A549 (cell line): ENCODE results near the gene NTN4. TPM values are rescaled to one million over a fixed set of nuclear protein-coding genes. Genes with fewer than 3 reads are reported as not detected.

ENCODE experiments used
- ATAC-seq, 2 experiments: fragments of 200-7000 bp in 1 of 2; fragments of >200 bp in 1 of 2; cut with Nextera tagmentation in 1 of 2; cut with Tn5 transposase in 1 of 2; 3 replicates each; pipeline versions ENCODE4 v1.8.0 to v1.9.1; 2018 to 2020; ENCODE audit warnings: mild to moderate bottlenecking in 1 of 2, moderate library complexity in 1 of 2
- CTCF ChIA-PET: fragments of 300-600 bp; sonication (Branson Sonifier 250); formaldehyde crosslinking; extraction: SDS; loops from one replicate; lab custom pipeline; 2021; ENCODE audit warnings: antibody characterized with exemption, inconsistent platforms; lab: Yijun Ruan, JAX
- POLR2A ChIA-PET: fragments of 350-600 bp; formaldehyde crosslinking; extraction: SDS; loops from one replicate; lab custom pipeline; 2021; ENCODE audit warnings: antibody characterized with exemption, inconsistent platforms; lab: Yijun Ruan, JAX
- DNase-seq, 2 experiments: peaks; one replicate each; pipeline versions ENCODE4 v3.0.0 to v3.0.0-alpha.2; 2011 to 2016; ENCODE audit warnings: low read depth in 1 of 2, low spot score in 1 of 2
- FAIRE-seq: peaks from 2 replicates; lab custom pipeline; 2011; peaks lifted over from hg19 to GRCh38; lab: Jason Lieb, UNC
- H3K27ac ChIP-seq, 2 experiments: fragments of >200 bp; sonication (Bioruptor Twin); formaldehyde crosslinking; 3 replicates each; pipeline ENCODE4 v1.5.1; 2016 to 2017
- H3K4me1 ChIP-seq: fragments of >200 bp; sonication (Bioruptor Twin); formaldehyde crosslinking; 3 replicates; pipeline ENCODE4 v1.6.1; 2016
- H3K4me2 ChIP-seq: fragments of >200 bp; sonication (Bioruptor Twin); formaldehyde crosslinking; 3 replicates; pipeline ENCODE4 v1.6.1; 2016
- H3K4me3 ChIP-seq: fragments of >200 bp; sonication (Bioruptor Twin); formaldehyde crosslinking; 3 replicates; pipeline ENCODE4 v1.5.1; 2016
- H3K9me3 ChIP-seq: fragments of >200 bp; sonication (Bioruptor Twin); formaldehyde crosslinking; 3 replicates; pipeline ENCODE4 v1.6.1; 2016
- ATOH8 ChIP-seq: fragments of 250-450 bp; sonication (Bioruptor Pico); IDR thresholded peaks from 2 replicates; pipeline ENCODE4 v1.5.0; 2020; ENCODE audit warnings: low read depth, mild to moderate bottlenecking, moderate library complexity
- BCL3 ChIP-seq: fragments of >200 bp; sonication (Bioruptor Twin); formaldehyde crosslinking; IDR thresholded peaks from 3 replicates; pipeline ENCODE4 v1.6.1; 2016
- BHLHE40 ChIP-seq: IDR thresholded peaks from 2 replicates; pipeline ENCODE4 v1.6.1; 2012; ENCODE audit warnings: low read depth, low read length, inconsistent platforms
- CBX8 ChIP-seq: fragments of 200-600 bp; sonication (generic); IDR thresholded peaks from 2 replicates; pipeline ENCODE4 v1.6.1; 2016
- CEBPB ChIP-seq, 2 experiments: fragments of >200 bp in 1 of 2; sonication (Bioruptor Twin) in 1 of 2; formaldehyde crosslinking in 1 of 2; IDR thresholded peaks; 2 replicates each; pipeline ENCODE4 v1.6.1; 2012 to 2016
- CHD2 ChIP-seq: fragments of 150-350 bp; IDR thresholded peaks from 2 replicates; pipeline ENCODE4 v1.6.1; 2014; ENCODE audit warnings: low read length; ENCODE audit not compliant: partially characterized antibody
- E2F6 ChIP-seq: IDR thresholded peaks from 2 replicates; pipeline ENCODE4 v1.6.1; 2012; ENCODE audit warnings: low read depth, borderline replicate concordance
- EHMT2 ChIP-seq: fragments of 200-600 bp; sonication (generic); IDR thresholded peaks from 2 replicates; pipeline ENCODE4 v1.6.1; 2016; ENCODE audit warnings: antibody characterized with exemption, low read depth, mild to moderate bottlenecking, moderate library complexity
- EP300 ChIP-seq, 2 experiments: fragments of >200 bp; sonication (Bioruptor Twin); formaldehyde crosslinking; IDR thresholded peaks; 2 replicates in 1 of 2; 3 replicates in 1 of 2; pipeline ENCODE4 v1.6.1; 2016 to 2017
- ESRRA ChIP-seq: fragments of 150-350 bp; IDR thresholded peaks from 2 replicates; pipeline ENCODE4 v1.6.1; 2014; ENCODE audit warnings: mild to moderate bottlenecking, low read length, borderline replicate concordance
- FOSB ChIP-seq: fragments of 250-450 bp; sonication (Bioruptor Pico); IDR thresholded peaks from 2 replicates; pipeline ENCODE4 v1.5.0; 2020; ENCODE audit warnings: mild to moderate bottlenecking, moderate library complexity
- FOSL2 ChIP-seq, 2 experiments: fragments of 450-650 bp in 1 of 2; fragments of >200 bp in 1 of 2; sonication (Bioruptor Twin) in 1 of 2; formaldehyde crosslinking; IDR thresholded peaks; 2 replicates each; pipeline versions ENCODE4 v1.5.0 to v1.6.1; 2016 to 2020; ENCODE audit warnings: mild to moderate bottlenecking in 1 of 2, moderate library complexity in 1 of 2
- GATA3 ChIP-seq: IDR thresholded peaks from 2 replicates; pipeline ENCODE4 v1.6.1; 2012; ENCODE audit warnings: borderline replicate concordance
- HDAC2 ChIP-seq: fragments of 200-600 bp; sonication (generic); IDR thresholded peaks from 2 replicates; pipeline ENCODE4 v1.6.1; 2016
- HES2 ChIP-seq: fragments of >200 bp; sonication (Bioruptor Twin); formaldehyde crosslinking; IDR thresholded peaks from 2 replicates; pipeline ENCODE4 v1.6.1; 2016
- HEYL ChIP-seq: fragments of 250-450 bp; sonication (Bioruptor Pico); IDR thresholded peaks from 2 replicates; pipeline ENCODE4 v1.8.0; 2021; ENCODE audit warnings: mild to moderate bottlenecking, moderate library complexity
- HOXA7 ChIP-seq: fragments of 250-450 bp; sonication (Bioruptor Pico); IDR thresholded peaks from 2 replicates; pipeline ENCODE4 v1.5.0; 2020; ENCODE audit warnings: mild to moderate bottlenecking, moderate library complexity
- HOXB13 ChIP-seq: fragments of 250-450 bp; sonication (Bioruptor Pico); IDR thresholded peaks from 2 replicates; pipeline ENCODE4 v1.5.0; 2020; ENCODE audit warnings: low read depth, mild to moderate bottlenecking, moderate library complexity
- HOXB5 ChIP-seq: fragments of 250-450 bp; sonication (Bioruptor Pico); IDR thresholded peaks from 2 replicates; pipeline ENCODE4 v1.5.0; 2020; ENCODE audit warnings: mild to moderate bottlenecking, moderate library complexity
- JUNB ChIP-seq: fragments of >200 bp; sonication (Bioruptor Twin); formaldehyde crosslinking; IDR thresholded peaks from 2 replicates; pipeline ENCODE4 v1.6.1; 2016
- KDM5A ChIP-seq: fragments of 200-600 bp; sonication (generic); IDR thresholded peaks from 2 replicates; pipeline ENCODE4 v1.6.1; 2016; ENCODE audit warnings: antibody characterized with exemption, mild to moderate bottlenecking
- MAFK ChIP-seq: fragments of 450-650 bp; IDR thresholded peaks from 2 replicates; pipeline ENCODE4 v1.6.1; 2014; ENCODE audit not compliant: partially characterized antibody
- MAZ ChIP-seq: fragments of 150-350 bp; IDR thresholded peaks from 2 replicates; pipeline ENCODE4 v1.6.1; 2014; ENCODE audit warnings: antibody characterized with exemption, low read depth, low read length, borderline replicate concordance
- NFE2L2 ChIP-seq: fragments of 150-350 bp; conservative IDR thresholded peaks from 2 replicates; pipeline ENCODE4 v1.6.1; 2014; ENCODE audit warnings: low read length
- PBX3 ChIP-seq: IDR thresholded peaks from 2 replicates; pipeline ENCODE4 v1.6.1; 2012
- PHF8 ChIP-seq: fragments of 200-600 bp; sonication (generic); IDR thresholded peaks from 2 replicates; pipeline ENCODE4 v1.6.1; 2016; ENCODE audit warnings: low read depth, mild to moderate bottlenecking, antibody characterized with exemption, moderate library complexity, borderline replicate concordance
- POLR2AphosphoS2 ChIP-seq: conservative IDR thresholded peaks from 2 replicates; pipeline ENCODE4 v1.6.1; 2012; ENCODE audit warnings: low read length, improper control_type of control experiment, inconsistent platforms
- RARB ChIP-seq: fragments of 250-450 bp; sonication (Bioruptor Pico); IDR thresholded peaks from 2 replicates; pipeline ENCODE4 v1.8.0; 2021; ENCODE audit warnings: mild to moderate bottlenecking, moderate library complexity
- RFX5 ChIP-seq: fragments of 450-650 bp; IDR thresholded peaks from 2 replicates; pipeline ENCODE4 v1.7.1; 2014; ENCODE audit warnings: antibody characterized with exemption, mild to moderate bottlenecking, moderate library complexity
- USF2 ChIP-seq: fragments of 450-650 bp; IDR thresholded peaks from 2 replicates; pipeline ENCODE4 v1.6.1; 2014; ENCODE audit warnings: antibody characterized with exemption
- ZFP36 ChIP-seq: fragments of 450-650 bp; IDR thresholded peaks from 2 replicates; pipeline ENCODE4 v1.6.1; 2014; ENCODE audit warnings: borderline replicate concordance; ENCODE audit not compliant: partially characterized antibody
- ZSCAN20 ChIP-seq: fragments of 250-450 bp; sonication (Bioruptor Pico); IDR thresholded peaks from 2 replicates; pipeline ENCODE4 v1.8.0; 2022; ENCODE audit warnings: mild to moderate bottlenecking, moderate library complexity
- WGBS: methylation state at CpG from one replicate; pipeline ENCODE4 v1.1.6; 2017; ENCODE audit errors: missing lambda C conversion rate; 5-methylcytosine and 5-hydroxymethylcytosine counted together
- polyA plus RNA-seq, 4 experiments: library from polyadenylated mRNA; depleted of rRNA in 3 of 4; stranded (reverse); fragments of >200 nt; fragmentation: RNase III in 1 of 4; extraction: RNeasy Plus Mini Kit Qiagen cat#74134 plus additional on column Dnase treatment in 1 of 4; gene quantifications; 2 replicates in 3 of 4; 3 replicates in 1 of 4; pipeline ENCODE4 v1.2.3, GENCODE V29; 2011 to 2017

NTN4 gene
- polyA plus RNA-seq, 2 of the 4 experiments (the other 2 are of a cell fraction) = 37.3 to 132 TPM

- TF ChIP-seq EHMT2 (no peak), CHD2 (no peak), ATOH8 (CRISPR knock-in tag) (0 out of 2 replicates have a peak, but pooled peaks have one; percentile 54), GATA3 (peak; percentile 92), JUNB (peak; percentile 57), KDM5A (no peak), HDAC2 (no peak), E2F6 (no peak), MAZ (no peak), POLR2AphosphoS2 (no peak), HES2 (no peak), HOXB5 (CRISPR knock-in tag) (peak; percentile 97), FOSL2 (IDR thresholded peaks at IDR 0.05) (no peak), FOSL2 (CRISPR knock-in tag; IDR thresholded peaks at IDR 0.05) (peak; percentile 88), BCL3 (peak; percentile 43; the same call in 1 of the 3 replicates), ZSCAN20 (CRISPR knock-in tag) (peak; percentile 71; the same call in 1 of the 2 replicates), BHLHE40 (no peak), PBX3 (peak; percentile 79), PHF8 (no peak), ESRRA (peak; percentile 30; the same call in 1 of the 2 replicates), RARB (CRISPR knock-in tag) (peak; percentile 59), EP300 (IDR thresholded peaks at IDR 0.05) (peak; percentile 73 to 91; a peak in 4 of 5 replicates), HEYL (CRISPR knock-in tag) (peak; percentile 77)
Measured at GRCh38 chr12:95648990-95649791, 141.4 kb downstream of the NTN4 start (continued).

- POLR2A ChIA-PET = interaction anchor here (0.6 to 1.4 kb wide), 2 partner anchors 14 to 214 kb away, joined by 4 read pairs; no protein-coding TSS in a partner anchor
Measured at GRCh38 chr12:95646781-95647190, 143.8 kb downstream of the NTN4 start.

More at GRCh38 chr12:95646781-95647190, 143.8 kb downstream of the NTN4 start:
- WGBS = 93% methylated on average over 5 of the region's 5 CpGs
- Histone ChIP-seq H3K9me3 (no peaks in the 10 kb centered on the region), H3K4me3 (no peak overlapping the region), H3K4me1 (peaks cover 41% of the 10 kb centered on the region), H3K27ac (peak overlapping the region; percentile 18 to 89; a peak in 5 of 6 replicates), H3K4me2 (no peak overlapping the region)
- CTCF ChIA-PET = interaction anchor here (0.6 to 2.9 kb wide), 4 partner anchors 9 to 353 kb away, joined by 3 to 14 read pairs (median 3); no protein-coding TSS in a partner anchor
- TF ChIP-seq KDM5A = no peak
- TF ChIP-seq POLR2AphosphoS2 = no peak
- no peak for TF ChIP-seq RARB (CRISPR knock-in tag)
- no peak for TF ChIP-seq HOXB5 (CRISPR knock-in tag)
- no peak for TF ChIP-seq CEBPB (IDR thresholded peaks at IDR 0.05)
- no peak for TF ChIP-seq EHMT2
- TF ChIP-seq RFX5 = no peak
- TF ChIP-seq ESRRA = no peak
- no peak for TF ChIP-seq NFE2L2
- no peak for TF ChIP-seq CBX8
- TF ChIP-seq ZFP36 = no peak
- no peak for TF ChIP-seq MAFK
- TF ChIP-seq FOSB = no peak
- TF ChIP-seq HOXA7 = no peak
- no peak for TF ChIP-seq USF2
- TF ChIP-seq E2F6 = no peak
- TF ChIP-seq HOXB13 (CRISPR knock-in tag) = no peak
- DNase-seq (no peak), ATAC-seq (no peak), FAIRE-seq (no peak)
